GM18519 (cell line): ENCODE results near the gene POLN.

Source experiments
- ATAC-seq: cut with Tn5 transposase; IDR thresholded peaks from one replicate; pipeline ENCODE4 v1.9.1; 2021; ENCODE audit warnings: mild to moderate bottlenecking, moderate library complexity; ENCODE audit not compliant: unreplicated experiment, low FRiP score

The POLN gene

GRCh38 chr4:2064276-2064991, 177.5 kb downstream of the POLN start:
- no peak for ATAC-seq

GRCh38 chr4:2063557-2064275, 178.2 kb downstream of the POLN start:
- no peak for ATAC-seq

- ATAC-seq = no peak
These were observed 179.0 kb downstream of the POLN start for GRCh38 chr4:2062808-2063524.

GRCh38 chr4:2062168-2062807, 179.6 kb downstream of the POLN start:
- ATAC-seq = no peak

- no peak for ATAC-seq
These were observed 180.5 kb downstream of the POLN start for GRCh38 chr4:2061186-2062131.

- ATAC-seq = no peak
These were observed 181.2 kb downstream of the POLN start for GRCh38 chr4:2060611-2061185.

- ATAC-seq = no peak
These were observed 182.0 kb downstream of the POLN start for GRCh38 chr4:2059726-2060602.

- no peak for ATAC-seq
These were observed 182.7 kb downstream of the POLN start, which contains the start of gene NAT8L for GRCh38 chr4:2059046-2059725. TSS of gene NAT8L (plus strand) at chr4:2059327. CDS start at chr4:2059512, 185 bp downstream.

GRCh38 chr4:2058264-2059045, 183.5 kb downstream of the POLN start:
- no peak for ATAC-seq

GRCh38 chr4:2057382-2058065, 184.4 kb downstream of the POLN start:
- ATAC-seq = no peak

GRCh38 chr4:2054217-2054616, 187.7 kb downstream of the POLN start:
- ATAC-seq = no peak

GRCh38 chr4:2051086-2051485, 190.8 kb downstream of the POLN start:
- ATAC-seq = no peak

- no peak for ATAC-seq
These were observed 192.1 kb downstream of the POLN start for GRCh38 chr4:2049811-2050210.

GRCh38 chr4:2049381-2049780, 192.5 kb downstream of the POLN start:
- ATAC-seq = no peak

- no peak for ATAC-seq
These were observed 193.1 kb downstream of the POLN start for GRCh38 chr4:2048831-2049230.

- ATAC-seq = no peak
These were observed 193.9 kb downstream of the POLN start for GRCh38 chr4:2047781-2048581.
